GM10847 (cell line): ENCODE measurements around the gene CAT.

Experiments
- POLR2A ChIP-seq: IDR thresholded peaks from 2 replicates; pipeline ENCODE4 v1.6.1; 2011; ENCODE audit not compliant: insufficient read length; ENCODE audit errors: extremely low read depth

The CAT gene

DNA sequence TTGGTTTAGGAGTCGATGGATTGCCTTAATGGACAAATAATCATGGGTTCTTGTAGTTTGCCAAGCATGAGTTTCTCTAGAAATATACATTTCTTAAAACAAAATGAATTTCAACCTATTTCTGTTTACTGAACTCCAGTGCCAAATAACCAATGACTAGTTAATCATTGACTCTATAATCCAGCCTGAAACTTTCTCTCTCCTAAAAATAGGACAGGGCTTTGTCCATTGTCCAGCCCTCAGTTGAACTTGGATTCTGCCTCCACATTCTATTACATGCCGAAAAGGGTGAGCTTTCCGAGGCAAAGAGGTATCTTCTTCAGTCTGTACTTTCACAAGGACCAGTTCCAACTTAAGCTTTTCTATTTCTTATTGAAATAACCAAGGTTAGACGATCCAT is 23.2 kb upstream of the CAT start:
- no peak for TF ChIP-seq POLR2A

DNA sequence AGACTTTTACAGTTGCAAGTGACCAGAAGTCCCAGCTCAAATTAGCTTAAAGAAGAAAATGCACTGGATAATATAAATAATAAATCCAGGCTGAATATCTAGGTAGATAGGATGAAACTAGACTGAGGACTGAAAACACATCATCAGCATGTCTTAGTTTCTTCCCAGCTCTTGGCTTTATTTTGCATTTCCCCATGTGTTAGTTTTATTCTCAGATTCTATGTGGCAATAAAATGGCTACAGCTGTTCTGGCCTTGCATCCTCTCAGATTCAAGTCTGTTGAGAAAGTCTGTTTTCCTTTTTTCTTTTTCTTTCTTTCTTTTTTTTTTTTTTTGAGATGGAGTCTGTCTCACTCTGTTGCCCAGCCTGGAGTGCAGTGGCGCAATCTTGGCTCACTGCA is 22.6 kb upstream of the CAT start:
- TF ChIP-seq POLR2A, result no peak

DNA sequence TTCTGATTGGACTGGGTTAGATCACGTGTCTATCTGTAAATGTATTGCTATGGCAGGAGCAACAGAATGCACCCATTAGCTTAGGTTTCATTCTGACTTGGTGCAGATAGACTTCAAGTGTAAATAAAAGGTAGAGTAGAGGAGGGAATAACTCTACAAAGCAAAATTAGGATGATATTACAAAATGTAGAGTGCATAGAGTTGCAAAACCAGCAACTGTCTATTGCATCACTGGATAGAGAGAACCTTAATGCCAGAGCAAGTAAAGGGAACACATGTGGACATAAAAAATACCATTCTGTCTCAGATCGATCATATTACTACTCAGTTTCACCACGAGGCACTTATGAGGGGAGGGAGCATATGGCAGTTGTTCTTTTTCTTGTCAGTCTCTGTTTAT is 22.0 kb upstream of the CAT start:
- no peak for TF ChIP-seq POLR2A

DNA sequence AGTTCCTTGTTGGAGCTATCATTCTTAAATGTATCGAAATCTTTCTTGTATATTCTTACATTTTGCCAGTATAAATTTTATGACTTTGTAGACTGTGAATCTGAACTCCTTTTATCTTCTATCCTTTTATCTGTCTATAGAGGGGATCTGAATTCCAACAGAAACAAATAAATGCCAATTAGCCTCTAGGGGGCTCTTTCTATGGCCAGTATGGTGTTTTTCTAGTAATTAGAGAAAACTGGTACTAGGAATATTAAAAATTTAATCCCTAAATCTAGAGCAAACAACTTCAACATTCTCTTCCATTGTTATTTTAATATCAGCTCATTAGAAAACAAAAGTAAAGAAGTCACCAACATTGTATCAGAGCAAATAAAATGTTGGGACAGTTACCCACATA is 21.5 kb upstream of the CAT start:
- no peak for TF ChIP-seq POLR2A

DNA sequence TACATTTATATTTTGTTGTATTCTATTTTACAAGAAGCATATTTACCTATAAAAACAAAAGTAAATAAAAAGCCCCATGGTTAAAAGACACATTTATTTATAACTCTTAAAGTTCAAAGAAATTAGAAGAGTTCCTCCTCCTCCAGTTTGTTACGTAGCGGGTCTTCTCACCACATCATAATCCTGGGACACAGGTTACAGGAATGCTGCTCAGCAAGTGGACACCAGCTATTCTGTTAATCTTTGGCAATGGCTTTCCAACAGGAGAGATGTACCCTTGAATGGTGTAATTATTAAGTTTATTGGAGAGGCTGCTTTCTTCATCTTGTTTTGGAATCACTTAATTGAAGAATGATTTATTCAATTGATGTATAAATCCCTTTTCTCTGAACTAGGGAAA is 19.6 kb upstream of the CAT start:
- no peak for TF ChIP-seq POLR2A

DNA sequence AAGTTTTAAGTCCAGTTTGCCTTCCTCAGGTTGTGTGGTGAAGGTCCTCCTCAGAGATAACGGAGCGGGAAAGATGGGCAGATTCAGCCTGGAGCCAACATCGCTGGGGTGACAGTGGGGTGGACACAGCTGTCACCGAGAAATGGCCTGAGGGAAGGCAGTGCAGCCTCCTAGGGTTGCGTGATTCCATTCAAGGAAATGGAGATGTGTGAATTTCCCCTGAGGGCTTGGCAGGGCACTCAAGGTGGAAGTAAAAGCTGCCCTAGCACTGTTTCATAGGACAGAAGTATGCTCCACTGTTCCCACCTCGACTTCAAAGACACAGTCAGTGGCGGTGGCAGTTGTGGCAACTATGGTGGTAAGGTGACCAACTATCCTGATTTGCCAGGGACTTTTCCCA is 15.4 kb upstream of the CAT start:
- TF ChIP-seq POLR2A, result no peak

DNA sequence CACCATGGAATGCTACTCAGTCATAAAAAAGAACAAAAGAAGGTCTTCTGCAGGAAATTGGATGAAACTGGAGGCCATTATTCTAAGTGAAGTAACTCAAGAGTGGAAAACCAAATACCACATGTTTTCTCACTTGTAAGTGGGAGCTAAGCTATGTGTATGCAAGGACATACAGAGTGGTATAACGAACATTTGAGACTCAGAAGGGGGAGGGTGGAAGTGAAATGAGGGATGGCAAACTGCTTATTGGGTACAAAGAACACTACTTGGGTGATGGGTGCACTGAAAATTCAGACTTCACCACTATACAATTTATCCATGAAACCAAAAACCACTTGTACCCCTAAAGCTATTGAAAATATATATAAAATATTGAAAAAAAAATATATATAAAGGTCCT is 13.4 kb upstream of the CAT start:
- TF ChIP-seq POLR2A, result no peak

DNA sequence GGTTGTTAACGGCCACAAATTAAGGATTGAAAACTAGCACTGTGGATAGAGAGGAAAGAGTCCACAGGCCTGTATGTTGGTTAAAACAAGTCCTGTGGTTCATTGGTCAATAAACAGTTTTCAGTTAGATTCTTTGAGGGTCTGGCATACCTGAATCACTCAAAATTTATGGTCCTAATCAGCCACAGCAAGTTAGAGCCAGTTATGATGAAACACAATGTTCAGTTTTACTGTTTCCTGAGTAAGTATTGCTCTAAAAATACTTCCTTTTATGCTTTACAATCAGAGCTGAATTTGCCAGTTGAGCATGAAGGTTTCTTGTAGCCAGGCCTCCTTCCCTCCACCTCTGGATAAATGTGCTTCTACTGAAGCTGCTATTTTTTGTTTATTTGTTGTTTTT is 12.9 kb upstream of the CAT start:
- no peak for TF ChIP-seq POLR2A

DNA sequence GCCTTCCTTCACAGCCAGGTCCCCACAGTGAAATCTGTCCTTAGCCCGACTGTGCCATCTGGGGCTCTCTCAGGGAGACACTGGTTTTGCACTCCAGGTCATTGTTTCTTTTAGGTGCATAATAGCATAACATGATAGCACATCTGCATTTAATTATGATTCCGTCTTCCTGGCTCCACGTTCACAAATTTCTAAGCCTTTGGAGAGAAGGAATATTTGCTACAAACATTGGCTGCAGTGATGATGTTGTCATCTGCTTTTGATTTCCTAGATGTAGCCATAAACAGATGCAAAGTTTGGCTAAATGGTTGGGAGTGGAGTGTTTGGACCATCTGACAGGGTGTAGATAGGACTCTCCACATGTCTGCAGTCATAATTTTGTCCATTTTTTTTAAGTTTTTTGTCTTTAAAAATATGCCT is 12.0 kb upstream of the CAT start:
- TF ChIP-seq POLR2A, result no peak

DNA sequence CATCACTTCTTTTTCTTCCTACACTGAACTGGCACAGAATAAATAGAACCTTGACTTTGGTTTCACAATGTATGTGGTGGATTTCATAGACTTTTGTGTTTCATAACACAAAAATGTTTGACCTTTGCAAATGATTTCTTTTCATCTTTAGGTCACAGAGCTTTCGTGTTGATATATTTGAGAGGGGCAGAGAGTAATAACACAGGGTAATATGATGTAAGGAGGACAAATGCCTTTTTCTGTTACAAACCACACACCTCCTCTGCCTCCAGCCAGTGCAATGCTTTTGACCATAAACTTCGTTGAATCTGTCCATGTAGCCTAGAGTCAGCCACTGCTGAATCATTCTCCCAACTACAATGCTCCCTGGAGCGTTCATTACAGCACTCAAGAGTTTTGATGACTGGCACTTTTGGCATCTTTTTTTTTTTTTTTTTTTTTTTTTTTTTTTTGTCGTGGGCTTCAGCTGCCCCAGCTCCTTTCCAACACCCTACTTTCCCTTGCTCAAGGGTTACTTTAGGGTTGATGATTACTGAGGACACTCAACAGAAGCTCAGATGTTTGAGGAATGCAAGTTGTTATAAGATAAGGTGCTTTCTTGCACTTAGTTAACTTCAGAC is 11.4 kb upstream of the CAT start:
- TF ChIP-seq POLR2A, result no peak

DNA sequence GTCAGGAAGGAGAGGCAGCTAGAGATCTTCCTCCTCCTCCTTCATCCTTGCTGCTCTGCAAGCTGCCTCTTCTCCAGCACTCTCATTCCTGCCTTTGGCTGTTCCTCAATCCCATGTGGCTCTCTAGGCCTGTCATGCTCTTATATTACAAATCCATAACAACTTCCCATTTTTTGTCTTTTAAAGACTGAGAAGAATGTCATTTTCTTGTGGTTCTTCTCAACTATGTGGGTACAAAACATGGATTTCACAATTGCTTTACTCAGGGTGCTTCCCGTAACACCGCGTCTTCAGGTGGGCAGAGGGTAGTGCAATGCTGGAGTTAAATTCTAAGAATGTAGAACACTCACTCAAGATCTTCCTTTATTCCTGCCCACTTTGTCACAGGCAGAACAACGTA is 6.8 kb upstream of the CAT start:
- no peak for TF ChIP-seq POLR2A

DNA sequence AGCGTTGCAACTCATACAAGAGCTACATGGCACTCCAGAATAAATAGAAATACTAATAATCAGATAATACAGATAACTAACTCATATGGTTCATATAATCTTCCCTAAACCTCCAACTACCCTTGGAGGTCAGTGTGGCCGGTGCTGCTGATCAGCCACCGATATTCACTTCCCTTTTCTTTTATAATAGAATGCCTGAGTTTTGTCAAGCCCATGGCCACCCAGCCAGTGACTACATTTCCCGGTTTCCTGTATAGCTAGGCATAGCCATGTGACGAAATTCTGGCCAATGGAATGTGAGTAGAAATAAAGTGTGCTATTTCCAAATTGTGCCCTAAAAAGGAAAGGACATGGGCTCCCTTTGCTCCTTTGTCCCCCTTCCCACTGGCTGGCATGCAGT is 5.9 kb upstream of the CAT start:
- TF ChIP-seq POLR2A, result no peak

DNA sequence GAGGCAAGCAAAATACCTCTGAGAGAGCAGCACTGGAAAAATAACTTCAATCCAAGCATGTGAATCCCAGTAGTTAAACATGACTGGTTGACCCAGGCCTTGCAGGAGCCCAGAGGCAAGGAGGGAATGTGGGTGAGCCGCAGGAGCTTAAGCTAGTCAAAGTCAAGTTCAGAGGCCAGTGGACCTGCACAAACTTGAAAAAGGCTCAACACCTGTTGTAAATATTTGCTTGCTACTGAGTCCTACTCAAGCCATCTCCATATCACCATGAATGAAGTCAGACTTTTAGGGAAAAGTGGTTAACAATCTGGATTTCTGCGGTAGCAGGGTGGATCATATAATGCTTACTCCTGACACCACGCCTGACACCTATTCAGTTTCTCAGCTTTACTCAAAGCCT is 4.8 kb upstream of the CAT start:
- TF ChIP-seq POLR2A, result no peak

DNA sequence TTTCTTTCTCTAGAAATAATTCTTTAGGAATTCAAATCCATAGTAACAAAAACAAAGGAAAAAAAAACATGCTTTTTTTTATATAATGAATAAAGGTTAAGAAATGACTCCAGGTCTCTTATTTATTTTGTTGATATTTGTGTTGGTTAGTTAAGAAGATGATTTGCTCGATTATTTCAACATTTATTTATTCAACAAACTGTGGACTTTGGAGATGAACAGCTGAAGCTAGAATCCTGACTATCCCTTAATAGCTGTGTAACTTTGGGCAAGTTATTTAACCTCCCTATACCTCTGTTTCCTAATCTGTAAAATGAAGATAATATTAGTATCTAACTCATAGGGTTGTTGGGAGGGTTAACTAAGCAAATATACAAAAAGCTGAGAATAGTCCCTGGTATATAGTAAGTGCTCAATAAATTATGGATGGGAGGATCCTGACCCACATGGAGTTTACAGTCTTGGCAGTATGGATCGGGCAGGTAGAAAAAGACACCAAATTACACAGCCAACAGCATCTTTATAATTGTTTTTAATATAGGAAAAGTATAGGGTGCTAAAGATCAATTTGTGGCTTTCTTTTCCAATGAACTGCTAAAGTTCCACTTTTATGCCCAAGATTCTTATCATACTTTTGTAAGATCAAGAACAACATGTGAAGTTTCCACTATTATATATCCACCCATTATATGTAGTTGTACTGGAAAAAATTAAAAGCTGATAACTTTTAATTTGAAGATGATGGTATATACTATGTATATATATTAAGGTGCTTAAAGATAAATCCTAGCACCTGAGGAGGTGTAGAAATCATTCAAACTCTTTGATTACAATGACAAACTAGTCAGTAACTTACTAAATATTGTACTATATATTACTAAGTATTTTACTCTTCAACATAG is 1.3 kb upstream of the CAT start:
- no peak for TF ChIP-seq POLR2A

DNA sequence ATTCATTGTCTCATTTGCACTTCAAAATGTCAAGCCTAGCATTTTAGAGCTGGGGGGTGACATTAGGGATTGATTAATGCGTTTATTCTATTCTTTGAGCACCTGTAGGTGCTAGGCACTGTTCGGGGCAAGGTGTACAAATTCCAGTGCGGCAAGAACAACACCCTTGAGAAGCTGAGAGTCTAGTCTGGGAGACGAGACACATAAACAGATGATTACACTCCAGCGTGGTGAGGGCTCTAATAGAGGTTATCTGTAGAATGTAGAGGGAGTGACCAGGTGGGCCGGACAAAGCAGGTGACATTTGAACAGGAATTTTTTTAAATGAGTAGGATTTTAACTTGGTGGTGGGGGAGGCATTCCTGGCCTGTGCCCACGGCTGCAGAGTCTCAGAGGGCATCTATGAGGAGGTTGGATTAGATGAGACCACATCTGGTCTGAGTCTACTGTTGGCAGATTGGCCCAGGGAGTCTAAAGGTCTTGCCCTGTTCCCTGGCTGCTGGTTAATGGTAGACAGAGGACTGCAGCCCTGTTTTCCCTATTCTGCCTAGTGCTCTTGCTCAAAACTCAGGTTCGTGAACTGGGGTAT is 970 bp downstream of the CAT start:
- no peak for TF ChIP-seq POLR2A

DNA sequence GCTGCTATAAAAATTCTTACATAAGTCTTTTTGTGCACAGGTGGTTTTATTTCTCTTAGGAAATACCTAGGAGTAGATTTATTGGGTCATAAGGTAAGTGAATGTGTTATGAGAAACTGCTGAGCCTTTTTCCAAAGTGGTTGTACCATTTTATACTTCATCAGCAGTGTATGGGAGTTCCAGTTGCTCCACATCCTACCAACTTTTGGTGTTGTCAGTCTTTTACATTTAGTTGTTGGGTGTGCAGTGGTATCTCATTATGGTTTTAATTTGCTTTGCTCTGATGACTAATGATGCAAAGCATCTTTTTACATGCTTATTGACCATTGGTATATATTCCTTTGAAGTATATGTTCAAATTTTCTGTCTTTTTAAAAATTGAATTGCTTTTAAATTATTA is 3.1 kb downstream of the CAT start:
- no peak for TF ChIP-seq POLR2A
